Upper lobe of right lung (tissue), 1 donor: ENCODE measurements around the gene ATP6V0B. TPM values are rescaled to one million over a fixed set of nuclear protein-coding genes. Genes with fewer than 3 reads are reported as not detected.

ENCODE experiments used
- ATAC-seq: fragments of 200-7000 bp; cut with Tn5 transposase; one replicate; pipeline ENCODE4 v1.9.1; 2020; ENCODE audit warnings: mild to moderate bottlenecking, moderate library complexity
- DNase-seq: peaks from one replicate; pipeline ENCODE4 v3.0.0-alpha.2; 2020
- H3K27ac ChIP-seq: fragments of 200-600 bp; one replicate; pipeline ENCODE4 v1.8.0; 2022
- H3K27me3 ChIP-seq: fragments of 200-600 bp; one replicate; pipeline ENCODE4 v1.8.0; 2022; ENCODE audit warnings: mild to moderate bottlenecking
- H3K36me3 ChIP-seq: fragments of 200-600 bp; one replicate; pipeline ENCODE4 v1.8.0; 2022
- H3K4me1 ChIP-seq: fragments of 200-600 bp; one replicate; pipeline ENCODE4 v1.8.0; 2022
- H3K4me3 ChIP-seq: fragments of 200-600 bp; one replicate; pipeline ENCODE4 v1.8.0; 2022; ENCODE audit warnings: mild to moderate bottlenecking
- H3K9me3 ChIP-seq: fragments of 200-600 bp; one replicate; pipeline ENCODE4 v1.8.0; 2022
- intact Hi-C: fragments of 100-400 bp; cut with DNase I; formaldehyde crosslinking; loops from one replicate; pipeline ENCODE4 v1.11.0; 2022
- total RNA-seq: library from RNA; stranded (reverse); fragmentation: NEBNext Ultra II Directional; extraction: Animal tissue kit (Norgen Biotek cat#: 25700); gene quantifications from one replicate; pipeline ENCODE4 v1.2.1, GENCODE V29; 2021
- TF ChIP-seq, protein P1 (sequence below): fragments of 200-600 bp; IDR thresholded peaks from one replicate; pipeline ENCODE4 v1.8.0; 2022; ENCODE audit warnings: antibody characterized with exemption
- donor health status: DM: no; HTN: yes; CAD: no; lungs with severe emphysema.

The ATP6V0B gene
- total RNA-seq, 1 donor from 2014 or later: 191 TPM

DNA sequence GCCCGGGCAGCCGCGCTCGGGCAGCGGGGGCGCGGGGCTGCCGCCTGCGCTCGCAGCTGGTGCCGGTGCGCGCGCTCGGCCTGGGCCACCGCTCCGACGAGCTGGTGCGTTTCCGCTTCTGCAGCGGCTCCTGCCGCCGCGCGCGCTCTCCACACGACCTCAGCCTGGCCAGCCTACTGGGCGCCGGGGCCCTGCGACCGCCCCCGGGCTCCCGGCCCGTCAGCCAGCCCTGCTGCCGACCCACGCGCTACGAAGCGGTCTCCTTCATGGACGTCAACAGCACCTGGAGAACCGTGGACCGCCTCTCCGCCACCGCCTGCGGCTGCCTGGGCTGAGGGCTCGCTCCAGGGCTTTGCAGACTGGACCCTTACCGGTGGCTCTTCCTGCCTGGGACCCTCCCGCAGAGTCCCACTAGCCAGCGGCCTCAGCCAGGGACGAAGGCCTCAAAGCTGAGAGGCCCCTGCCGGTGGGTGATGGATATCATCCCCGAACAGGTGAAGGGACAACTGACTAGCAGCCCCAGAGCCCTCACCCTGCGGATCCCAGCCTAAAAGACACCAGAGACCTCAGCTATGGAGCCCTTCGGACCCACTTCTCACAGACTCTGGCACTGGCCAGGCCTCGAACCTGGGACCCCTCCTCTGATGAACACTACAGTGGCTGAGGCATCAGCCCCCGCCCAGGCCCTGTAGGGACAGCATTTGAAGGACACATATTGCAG is 38.2 kb upstream of the ATP6V0B start:
- peak; percentile 46 for ATAC-seq
- Histone ChIP-seq H3K9me3 (no peaks in the 10 kb centered on the region), H3K36me3 (no peaks in the 10 kb centered on the region), H3K27ac (no peak overlapping the region), H3K4me1 (peaks cover 23% of the 10 kb centered on the region), H3K4me3 (peak overlapping the region; percentile 42), H3K27me3 (peaks cover 21% of the 10 kb centered on the region)
- intact Hi-C loops: loop anchor here (5.0 kb wide), 1 partner anchor 169 kb away; no protein-coding TSS in a partner anchor
- peak; percentile 72 for DNase-seq
- TF ChIP-seq, protein P1, sequence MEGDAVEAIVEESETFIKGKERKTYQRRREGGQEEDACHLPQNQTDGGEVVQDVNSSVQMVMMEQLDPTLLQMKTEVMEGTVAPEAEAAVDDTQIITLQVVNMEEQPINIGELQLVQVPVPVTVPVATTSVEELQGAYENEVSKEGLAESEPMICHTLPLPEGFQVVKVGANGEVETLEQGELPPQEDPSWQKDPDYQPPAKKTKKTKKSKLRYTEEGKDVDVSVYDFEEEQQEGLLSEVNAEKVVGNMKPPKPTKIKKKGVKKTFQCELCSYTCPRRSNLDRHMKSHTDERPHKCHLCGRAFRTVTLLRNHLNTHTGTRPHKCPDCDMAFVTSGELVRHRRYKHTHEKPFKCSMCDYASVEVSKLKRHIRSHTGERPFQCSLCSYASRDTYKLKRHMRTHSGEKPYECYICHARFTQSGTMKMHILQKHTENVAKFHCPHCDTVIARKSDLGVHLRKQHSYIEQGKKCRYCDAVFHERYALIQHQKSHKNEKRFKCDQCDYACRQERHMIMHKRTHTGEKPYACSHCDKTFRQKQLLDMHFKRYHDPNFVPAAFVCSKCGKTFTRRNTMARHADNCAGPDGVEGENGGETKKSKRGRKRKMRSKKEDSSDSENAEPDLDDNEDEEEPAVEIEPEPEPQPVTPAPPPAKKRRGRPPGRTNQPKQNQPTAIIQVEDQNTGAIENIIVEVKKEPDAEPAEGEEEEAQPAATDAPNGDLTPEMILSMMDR: no peak

DNA sequence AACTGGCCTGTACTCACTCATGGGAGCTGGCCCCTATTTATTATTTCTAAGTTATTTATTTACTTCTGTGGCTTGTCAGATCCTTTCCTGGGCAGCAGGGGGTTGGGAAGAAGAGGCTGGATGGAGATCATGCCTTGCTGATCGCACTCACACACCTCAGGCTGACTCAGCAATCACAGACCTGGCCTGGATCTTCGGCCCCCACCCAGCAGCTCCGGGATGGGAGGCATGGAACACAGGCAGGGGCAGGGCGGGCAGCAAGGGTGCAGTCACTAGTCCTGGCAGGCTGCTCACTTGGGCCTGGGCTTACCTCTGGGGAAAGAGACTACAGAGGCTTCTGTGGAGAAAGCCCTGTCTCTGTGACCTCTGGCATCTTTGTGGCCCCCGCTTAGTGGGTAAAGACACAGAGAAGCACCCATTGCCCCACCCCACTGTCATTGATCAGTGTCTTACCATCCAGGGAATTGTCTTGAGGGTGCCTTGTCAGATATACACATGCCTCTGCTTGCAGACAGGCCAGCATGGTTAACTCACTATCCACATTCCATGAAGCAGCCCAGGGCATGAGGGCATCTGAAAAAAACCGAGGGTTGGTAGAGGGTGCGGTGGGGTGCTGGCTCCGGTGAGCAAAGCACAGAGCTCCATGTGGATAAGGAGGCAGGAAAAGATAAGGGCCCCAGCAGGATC is 37.4 kb upstream of the ATP6V0B start:
- Histone ChIP-seq H3K9me3 (no peaks in the 10 kb centered on the region), H3K27ac (no peak overlapping the region), H3K36me3 (no peaks in the 10 kb centered on the region), H3K4me1 (peaks cover 23% of the 10 kb centered on the region), H3K27me3 (peaks cover 21% of the 10 kb centered on the region), H3K4me3 (no peak overlapping the region)
- no peak for ATAC-seq
- DNase-seq: no peak
- TF ChIP-seq, protein P1: no peak
- intact Hi-C loops: loop anchor here (5.0 kb wide), 1 partner anchor 170 kb away; no protein-coding TSS in a partner anchor

DNA sequence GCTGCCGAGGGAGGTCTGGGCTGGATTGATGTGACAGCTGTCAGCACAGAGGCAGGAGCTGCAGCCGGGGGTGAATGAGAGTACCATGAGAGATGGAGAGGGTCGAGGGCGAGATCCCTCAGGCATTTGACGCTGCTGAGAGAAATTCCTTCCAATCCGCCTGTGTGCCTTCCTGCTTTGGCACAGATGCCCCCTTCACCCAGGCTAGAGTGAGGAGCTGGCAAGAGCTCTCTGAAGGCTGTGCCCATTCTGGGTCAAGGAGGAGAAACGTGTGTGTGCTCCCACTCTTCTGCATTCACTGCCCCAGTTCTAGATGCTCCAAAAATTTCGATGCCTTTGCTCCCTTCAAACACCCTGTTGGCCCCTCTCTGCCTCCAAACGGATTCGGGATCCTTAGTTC is 36.4 kb upstream of the ATP6V0B start:
- Histone ChIP-seq H3K9me3 (no peaks in the 10 kb centered on the region), H3K4me3 (no peak overlapping the region), H3K27ac (no peak overlapping the region), H3K4me1 (peaks cover 19% of the 10 kb centered on the region), H3K36me3 (no peaks in the 10 kb centered on the region), H3K27me3 (peaks cover 18% of the 10 kb centered on the region)
- DNase-seq: no peak
- intact Hi-C loops: loop anchor here (5.0 kb wide), 1 partner anchor 171 kb away; no protein-coding TSS in a partner anchor
- no peak for ATAC-seq
- TF ChIP-seq, protein P1: no peak

DNA sequence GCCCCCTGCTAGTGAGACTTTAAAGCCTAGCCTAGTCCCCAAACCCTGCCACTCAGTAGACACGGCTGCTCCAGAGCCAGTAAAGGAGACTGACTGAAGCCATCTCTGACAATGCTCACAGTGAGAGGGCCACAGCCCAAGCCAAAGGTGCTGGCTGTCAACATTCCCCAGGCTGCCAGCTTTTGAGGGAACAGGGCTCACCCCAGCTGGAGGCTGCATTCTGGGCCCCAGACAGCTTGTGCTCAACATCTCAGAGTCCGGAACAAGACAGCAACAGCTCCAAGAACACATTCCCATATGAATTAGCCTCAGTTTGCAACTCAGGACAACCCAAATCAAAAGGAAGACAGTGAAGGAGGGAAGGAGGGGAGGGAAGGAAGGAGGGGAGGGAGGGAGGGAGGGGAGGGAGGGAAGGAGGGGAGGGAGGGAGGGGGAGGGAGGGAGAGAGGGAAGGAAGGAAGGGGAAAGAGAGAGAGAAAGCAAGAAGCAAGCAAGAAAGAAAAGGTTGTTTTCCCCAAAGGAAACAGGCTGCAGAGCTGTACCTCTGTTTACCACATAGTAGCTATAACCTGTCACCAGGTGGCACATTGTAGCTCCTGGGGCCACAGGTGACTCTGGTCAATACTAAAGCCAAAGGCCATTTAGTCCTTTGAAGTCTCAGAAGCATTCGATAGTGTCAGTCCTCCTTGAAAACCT is 35.7 kb upstream of the ATP6V0B start:
- Histone ChIP-seq H3K36me3 (no peaks in the 10 kb centered on the region), H3K27me3 (peaks cover 12% of the 10 kb centered on the region), H3K4me1 (peaks cover 12% of the 10 kb centered on the region), H3K4me3 (no peak overlapping the region), H3K9me3 (no peaks in the 10 kb centered on the region), H3K27ac (no peak overlapping the region)
- ATAC-seq (no peak), DNase-seq (no peak)
- TF ChIP-seq, protein P1: no peak
- intact Hi-C loops: loop anchor here (5.0 kb wide), 1 partner anchor 172 kb away; no protein-coding TSS in a partner anchor

DNA sequence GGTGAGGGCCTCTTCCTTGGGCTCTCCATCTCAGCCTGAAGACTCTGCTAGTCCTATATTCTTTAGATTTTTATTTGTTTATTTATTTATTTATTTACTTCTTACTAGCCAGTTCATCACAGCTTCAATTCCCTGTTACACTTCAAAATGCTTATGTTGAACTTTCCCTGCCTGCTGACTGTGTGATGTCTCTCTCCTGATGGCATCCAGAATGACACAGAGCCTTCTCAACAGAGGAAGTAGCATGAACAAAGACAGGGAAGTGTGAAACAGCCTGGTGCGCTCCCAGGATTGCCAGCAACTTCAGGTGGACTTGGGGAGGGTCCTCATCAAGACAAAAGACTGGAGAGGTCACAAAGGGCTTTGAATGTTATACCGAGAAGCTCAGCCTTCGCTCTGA is 32.3 kb upstream of the ATP6V0B start:
- TF ChIP-seq, protein P1: no peak
- intact Hi-C loops: no loop called here

More for the DNA sequence above, 32.3 kb upstream of the ATP6V0B start:
- no peaks in the 10 kb centered on the region for H3K9me3 ChIP-seq
- peaks cover 18% of the 10 kb centered on the region for H3K4me1 ChIP-seq
- DNase-seq: no peak
- H3K4me3 ChIP-seq: no peak overlapping the region
- H3K36me3 ChIP-seq: no peaks in the 10 kb centered on the region
- no peak for ATAC-seq
- no peaks in the 10 kb centered on the region for H3K27me3 ChIP-seq
- H3K27ac ChIP-seq: no peak overlapping the region
